GM18867 (cell line): ENCODE data around the gene SPTBN1.

Source experiments
- ATAC-seq: cut with Tn5 transposase; IDR thresholded peaks from one replicate; pipeline ENCODE4 v1.9.1; 2021; ENCODE audit warnings: mild to moderate bottlenecking, moderate library complexity; ENCODE audit not compliant: unreplicated experiment

The SPTBN1 gene

GRCh38 chr2:54666634-54667265, 210.6 kb downstream of the SPTBN1 start:
- ATAC-seq = no peak

- no peak for ATAC-seq
Measured at GRCh38 chr2:54667266-54667639, 211.1 kb downstream of the SPTBN1 start.

GRCh38 chr2:54667726-54668650, 211.9 kb downstream of the SPTBN1 start:
- no peak for ATAC-seq

GRCh38 chr2:54668711-54669110, 212.6 kb downstream of the SPTBN1 start:
- ATAC-seq = no peak

- ATAC-seq = no peak
Measured at GRCh38 chr2:54669677-54670484, 213.8 kb downstream of the SPTBN1 start.

- no peak for ATAC-seq
Measured at GRCh38 chr2:54670485-54671009, 214.4 kb downstream of the SPTBN1 start.

GRCh38 chr2:54671010-54671409, 214.9 kb downstream of the SPTBN1 start:
- ATAC-seq = no peak

GRCh38 chr2:54671875-54672589, 215.9 kb downstream of the SPTBN1 start:
- no peak for ATAC-seq

GRCh38 chr2:54672590-54673456, 216.7 kb downstream of the SPTBN1 start:
- ATAC-seq = peak; percentile 58

- peak; percentile 30 for ATAC-seq
Measured at GRCh38 chr2:54673501-54673998, 217.4 kb downstream of the SPTBN1 start.

- no peak for ATAC-seq
Measured at GRCh38 chr2:54675281-54675680, 219.2 kb downstream of the SPTBN1 start.

GRCh38 chr2:54675738-54676137, 219.6 kb downstream of the SPTBN1 start:
- ATAC-seq = no peak

GRCh38 chr2:54676656-54677055, 220.5 kb downstream of the SPTBN1 start:
- ATAC-seq = no peak

- no peak for ATAC-seq
Measured at GRCh38 chr2:54677476-54678265, 221.5 kb downstream of the SPTBN1 start.

- ATAC-seq = no peak
Measured at GRCh38 chr2:54678719-54679118, 222.6 kb downstream of the SPTBN1 start.

- peak; percentile 56 for ATAC-seq
Measured at GRCh38 chr2:54680397-54681041, 224.4 kb downstream of the SPTBN1 start.

GRCh38 chr2:54681416-54681815, 225.3 kb downstream of the SPTBN1 start:
- ATAC-seq = no peak

- no peak for ATAC-seq
Measured at GRCh38 chr2:54683596-54683995, 227.5 kb downstream of the SPTBN1 start.
